NT2/D1 (cell line): ENCODE data around the gene OTOS.

Experiments used
- SUZ12 ChIP-seq: IDR thresholded peaks from 2 replicates; pipeline ENCODE4 v1.6.1; 2011; ENCODE audit not compliant: insufficient read length, insufficient read depth; ENCODE audit errors: extremely low read depth
- YY1 ChIP-seq: IDR thresholded peaks from 2 replicates; pipeline ENCODE4 v1.6.1; 2011; ENCODE audit not compliant: insufficient read length, insufficient read depth
- ZNF274 ChIP-seq: IDR thresholded peaks from 2 replicates; pipeline ENCODE4 v1.6.1; 2011; ENCODE audit warnings: mild to moderate bottlenecking, low read depth, low read length

DNA sequence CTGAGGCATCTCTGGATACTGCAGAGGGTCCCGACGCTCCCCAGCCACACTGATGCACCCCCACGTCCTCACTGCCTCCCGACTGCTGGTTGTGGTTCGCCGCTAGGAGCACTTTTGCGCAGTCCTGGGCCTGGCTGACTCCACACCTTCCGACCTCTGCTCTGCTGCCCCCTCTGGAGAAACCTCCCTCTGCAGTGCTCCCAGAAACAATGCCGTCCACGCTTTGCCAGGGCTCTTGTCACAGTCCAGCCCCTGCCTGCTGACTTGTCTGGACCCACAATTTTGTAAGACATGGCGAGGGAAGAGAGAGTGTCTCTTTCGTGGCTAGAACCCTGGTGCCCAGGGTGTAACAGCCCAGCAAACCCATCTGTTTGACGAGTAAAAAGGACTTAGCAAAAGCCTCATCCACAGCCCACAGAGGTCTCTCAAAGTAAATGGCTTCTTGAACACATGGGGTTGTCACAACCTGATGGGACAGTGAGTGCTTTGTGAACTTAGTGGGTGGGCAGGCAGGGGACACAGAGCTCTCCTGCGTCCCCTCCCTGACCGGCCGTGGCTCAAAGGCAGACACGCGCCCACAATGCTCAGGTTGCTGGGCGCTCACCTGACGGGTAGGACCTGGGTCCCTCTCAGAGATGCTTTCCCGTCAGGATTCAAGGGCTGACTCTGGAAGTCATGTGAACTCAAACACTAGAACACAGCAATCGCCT is 8.4 kb downstream of the OTOS start:
- TF ChIP-seq YY1, result no peak
- TF ChIP-seq ZNF274, result no peak
- TF ChIP-seq SUZ12, result no peak
